CD4-positive, alpha-beta T cell treated with Interleukin-17A for 1 hour (primary cell): Measurements from ENCODE around the gene PNLIP.

Experiments
- DNase-seq: peaks from one replicate; pipeline ENCODE4 v3.0.0-alpha.2; 2020

Gene PNLIP

DNA sequence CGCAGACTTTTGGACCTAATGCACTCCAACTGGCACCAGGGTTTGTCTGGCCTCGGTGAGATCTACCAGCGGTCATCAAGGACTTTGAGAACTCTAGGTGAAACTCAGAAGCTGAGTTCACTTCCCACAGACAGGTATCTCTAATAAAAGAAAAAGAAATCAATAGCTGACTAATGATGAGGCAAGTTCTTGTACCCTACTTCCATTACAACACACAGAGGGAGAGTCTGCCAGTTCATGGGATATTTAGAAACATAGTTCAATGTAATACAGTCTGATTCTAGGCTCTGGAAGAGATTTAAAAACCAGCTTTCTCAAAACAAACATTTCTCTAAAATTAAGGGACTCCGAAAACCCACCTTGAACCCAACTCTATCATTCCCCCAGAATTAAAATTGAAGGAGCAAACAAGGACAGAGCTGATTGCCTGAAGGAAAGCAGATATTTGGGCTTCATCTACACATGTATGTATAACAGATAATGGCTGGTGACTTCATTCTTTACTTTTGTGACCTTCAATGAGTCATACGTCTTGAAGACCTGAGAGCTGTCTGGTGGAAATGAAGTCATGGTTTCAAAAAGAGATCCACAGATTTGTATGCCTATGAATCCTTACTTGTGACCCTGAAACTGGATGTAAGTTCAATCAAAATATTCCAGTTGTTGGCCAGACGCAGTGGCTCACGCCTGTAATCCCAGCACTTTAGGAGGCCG, 42.3 kb downstream of the PNLIP start:
- no peak for DNase-seq

DNA sequence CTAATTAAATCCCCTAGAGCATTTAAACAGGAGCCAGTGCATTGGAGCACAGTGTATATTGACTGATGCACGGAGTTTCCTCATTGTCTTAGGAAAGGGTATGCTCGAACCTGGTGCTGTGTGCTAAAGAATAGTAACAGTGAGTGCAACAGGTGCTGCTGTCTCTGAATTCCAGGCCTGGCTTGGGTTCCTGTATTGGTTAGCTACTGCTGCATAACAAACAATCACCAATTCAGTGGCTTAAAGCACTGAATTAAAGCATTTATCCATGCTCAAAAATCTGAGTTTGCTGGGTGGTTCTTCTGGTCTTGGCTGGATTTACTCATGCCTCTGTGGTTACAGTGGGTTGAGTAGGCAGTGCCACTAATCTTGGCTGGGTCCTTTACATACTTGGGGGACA, 43.3 kb downstream of the PNLIP start:
- DNase-seq, result no peak

DNA sequence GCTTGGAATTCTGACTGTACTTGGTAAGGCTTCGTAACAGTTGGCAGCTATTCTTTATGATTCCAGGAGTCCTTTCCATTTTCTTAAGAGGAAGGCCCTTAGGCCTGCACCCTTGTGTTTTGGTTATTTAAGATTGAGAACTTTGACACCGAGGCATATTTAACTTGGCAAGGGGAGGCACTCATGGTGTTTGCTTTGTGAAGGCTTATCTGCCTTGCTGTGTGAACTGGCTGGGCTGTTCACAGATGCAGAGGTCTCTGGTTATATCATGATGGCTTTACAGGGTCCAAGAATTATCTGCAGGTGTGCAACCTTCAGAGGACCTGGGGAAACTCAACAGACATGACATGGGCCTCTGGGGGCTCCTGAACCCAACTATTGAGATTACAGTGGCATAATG, 44.2 kb downstream of the PNLIP start:
- no peak for DNase-seq

DNA sequence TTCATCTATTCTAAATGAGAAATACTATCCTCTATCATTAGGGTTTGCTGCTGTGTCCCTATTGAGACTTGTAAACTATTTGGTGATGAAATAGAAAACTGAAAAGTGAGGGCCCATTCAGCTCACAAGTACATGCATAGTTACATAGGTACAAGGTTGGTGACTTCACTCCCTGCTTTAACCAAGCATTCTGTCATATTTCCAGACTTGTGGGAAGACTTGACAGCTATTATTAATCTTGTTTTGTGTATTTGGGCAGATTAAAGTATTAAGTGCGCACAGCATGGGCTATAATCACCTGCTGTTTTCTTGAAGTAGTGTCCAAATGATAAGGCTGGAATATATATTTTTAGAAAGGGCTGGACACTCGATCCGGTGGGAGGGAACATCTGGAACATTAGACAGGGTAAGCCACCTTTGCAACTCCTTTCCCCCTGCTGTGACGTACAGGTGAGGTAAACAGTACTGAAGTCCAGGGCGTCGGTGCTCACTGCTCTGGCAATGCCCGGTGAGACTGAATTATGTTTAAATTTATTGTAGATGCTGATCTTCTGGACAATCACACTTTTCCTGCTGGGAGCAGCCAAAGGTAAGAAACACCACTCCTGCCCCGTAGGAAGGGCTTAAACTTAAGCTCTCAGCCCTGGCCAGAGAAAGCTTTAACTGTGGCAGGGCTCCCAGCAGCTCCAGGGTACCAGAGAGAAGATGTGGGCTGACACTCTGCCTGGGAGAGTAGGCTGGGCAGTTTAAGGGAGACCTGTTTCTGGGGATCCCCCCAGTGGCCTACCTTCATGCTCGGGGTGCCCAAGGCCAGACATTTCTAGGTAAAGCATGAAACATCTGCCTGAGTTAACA, 45.1 kb downstream of the PNLIP start, which contains the start of gene PNLIPRP1:
PNLIPRP1 (plus strand) TSS at position 370 of the 855 bp plus-strand sequence; CDS start at position 541, 171 bp downstream.
- no peak for DNase-seq

DNA sequence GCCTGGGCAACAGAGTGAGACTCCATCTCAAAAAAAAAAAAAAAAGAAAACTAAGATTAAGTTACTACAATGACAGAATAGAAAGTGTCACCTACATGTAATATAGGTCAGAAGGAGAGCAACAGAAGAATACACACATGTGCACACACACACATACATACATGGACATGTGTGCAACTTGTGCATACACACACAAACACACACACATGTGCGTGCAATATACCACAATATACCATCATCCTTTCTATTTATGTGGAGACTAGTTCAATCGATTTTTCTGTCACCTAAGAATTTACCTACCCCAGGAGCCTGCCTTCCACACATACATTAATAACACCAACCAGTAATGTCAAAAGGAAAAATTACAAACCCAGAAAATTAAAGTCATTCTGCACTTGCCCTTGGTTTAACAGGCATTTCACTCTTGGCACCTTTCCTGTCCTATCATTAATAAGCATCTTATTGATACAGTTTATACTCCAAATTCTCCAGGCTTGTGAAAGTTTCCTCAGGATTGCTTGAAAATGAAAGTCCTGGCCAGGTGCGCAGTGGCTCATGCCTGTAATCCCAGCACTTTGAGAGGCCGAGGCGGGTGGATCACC, 47.5 kb downstream of the PNLIP start:
- DNase-seq, result no peak

DNA sequence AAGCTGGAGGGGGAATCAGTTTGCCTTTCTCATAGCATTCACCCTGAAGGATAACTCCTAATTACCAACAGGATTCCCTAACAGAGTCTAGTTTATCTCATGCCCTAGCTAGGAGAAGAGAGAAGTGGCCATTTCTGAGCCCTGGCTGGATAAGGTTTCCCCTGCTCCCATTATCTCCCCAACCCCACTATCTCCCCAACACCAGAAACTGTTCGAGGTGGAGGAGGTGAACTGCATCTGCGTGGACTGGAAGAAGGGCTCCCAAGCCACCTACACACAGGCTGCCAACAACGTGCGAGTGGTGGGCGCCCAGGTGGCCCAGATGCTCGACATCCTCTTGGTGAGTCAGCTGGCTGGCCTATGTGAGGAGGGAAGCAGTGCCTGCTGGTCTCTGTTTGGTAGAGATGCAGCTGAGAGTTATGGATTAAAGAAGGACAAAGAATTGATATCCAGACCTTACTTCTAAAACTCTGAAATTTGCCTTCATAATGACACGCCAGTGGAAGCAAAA, 48.8 kb downstream of the PNLIP start:
- no peak for DNase-seq

DNA sequence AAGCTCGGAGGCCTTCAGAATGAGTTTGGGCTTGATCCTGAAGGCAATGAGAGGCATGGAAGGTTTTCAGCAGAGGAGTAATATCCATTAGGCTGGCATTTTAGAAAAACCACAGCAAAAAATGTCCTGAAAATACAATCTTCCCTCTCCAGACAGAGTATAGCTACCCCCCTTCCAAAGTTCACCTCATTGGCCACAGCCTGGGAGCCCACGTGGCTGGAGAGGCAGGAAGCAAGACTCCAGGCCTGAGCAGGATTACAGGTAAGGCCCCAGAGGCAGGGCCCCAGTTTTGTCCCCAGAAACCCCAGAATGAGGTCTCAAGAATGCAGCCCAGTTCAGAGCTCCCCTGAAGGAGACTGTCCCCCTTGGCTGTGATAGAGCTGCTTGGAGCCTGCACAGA, 50.3 kb downstream of the PNLIP start:
- no peak for DNase-seq

DNA sequence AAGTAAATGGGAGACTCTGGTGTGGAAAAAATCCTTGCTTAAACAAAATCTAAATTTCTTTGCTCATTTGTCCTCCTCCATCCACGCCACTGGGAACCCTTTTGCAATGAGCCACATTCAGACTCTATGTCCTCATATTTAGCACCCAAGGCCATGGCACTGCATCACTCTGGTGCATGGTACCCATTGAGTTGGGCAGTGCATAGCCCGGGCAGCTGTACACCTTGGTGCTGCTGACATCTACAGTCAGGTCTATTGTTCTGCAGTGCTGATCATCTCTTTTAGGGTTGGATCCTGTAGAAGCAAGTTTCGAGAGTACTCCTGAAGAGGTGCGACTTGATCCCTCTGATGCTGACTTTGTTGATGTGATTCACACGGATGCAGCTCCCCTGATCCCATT, 51.8 kb downstream of the PNLIP start:
- no peak for DNase-seq

DNA sequence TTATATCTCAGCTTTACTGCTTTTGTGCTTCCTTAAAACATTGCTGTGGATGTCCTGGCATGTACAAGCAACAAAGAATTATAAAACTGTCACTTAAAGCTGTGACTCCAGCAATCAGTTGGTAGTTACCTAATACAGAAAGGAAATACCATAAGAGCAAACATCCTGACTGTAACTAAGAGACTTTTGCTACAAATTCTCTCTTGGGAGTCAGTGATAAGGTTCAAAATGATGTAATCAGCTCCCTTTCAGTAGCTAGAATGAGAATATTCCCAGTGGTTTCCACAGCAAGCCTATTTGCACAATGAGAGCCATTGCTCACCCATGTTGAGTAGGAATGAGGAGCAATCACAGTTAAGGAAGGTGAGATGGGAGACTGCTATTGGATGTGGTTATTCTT, 52.6 kb downstream of the PNLIP start:
- no peak for DNase-seq

DNA sequence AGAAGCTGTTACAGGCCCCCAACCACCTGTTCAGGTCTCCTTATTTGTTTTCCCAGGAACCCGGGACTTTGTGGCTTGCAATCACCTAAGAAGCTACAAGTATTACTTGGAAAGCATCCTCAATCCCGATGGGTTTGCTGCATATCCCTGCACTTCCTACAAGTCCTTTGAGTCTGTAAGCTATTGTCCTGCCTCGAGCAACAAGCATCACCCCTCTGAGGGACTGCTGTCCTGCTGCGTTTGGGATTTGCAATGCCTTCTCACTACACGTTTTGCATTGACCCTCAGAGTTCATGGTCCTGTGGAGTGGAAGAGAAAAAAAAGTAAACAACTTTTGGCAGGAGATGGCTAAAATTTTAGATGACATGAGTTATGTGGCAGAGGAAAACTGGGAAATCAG, 54.3 kb downstream of the PNLIP start:
- DNase-seq, result no peak

DNA sequence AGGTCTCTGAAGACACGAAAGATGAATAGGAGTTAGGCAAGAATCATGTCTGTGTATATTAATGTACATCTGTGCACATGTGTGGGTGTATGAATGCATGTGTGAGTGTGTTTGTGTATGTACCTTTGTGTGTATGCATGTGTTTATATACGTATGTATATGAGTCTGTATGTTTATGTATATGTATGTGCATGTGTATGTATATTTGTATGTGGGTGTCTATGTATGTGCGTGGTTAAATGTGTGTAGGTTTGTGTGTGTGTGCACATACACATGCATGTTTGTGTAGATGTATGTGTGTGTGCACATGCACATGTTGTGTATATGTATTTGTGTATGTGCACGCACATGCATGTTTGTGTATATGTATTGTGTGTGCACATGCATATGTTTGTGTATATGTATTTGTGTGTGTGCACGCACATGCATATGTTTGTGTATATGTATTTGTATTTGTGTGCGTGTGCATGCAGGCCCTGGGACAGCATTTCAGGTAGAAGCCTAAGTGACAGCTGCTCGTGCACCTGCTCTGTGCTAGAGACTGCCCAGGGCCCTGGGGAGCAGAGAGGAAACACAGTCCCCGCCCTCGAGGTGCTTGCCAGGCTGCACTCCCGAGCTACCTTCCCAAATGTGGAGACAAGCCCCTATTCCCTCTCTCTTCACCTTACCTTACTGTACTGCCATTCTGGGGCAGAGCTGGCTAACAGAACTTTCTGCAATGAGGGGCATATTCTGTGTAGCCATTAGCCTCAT, 57.1 kb downstream of the PNLIP start:
- DNase-seq, result no peak

DNA sequence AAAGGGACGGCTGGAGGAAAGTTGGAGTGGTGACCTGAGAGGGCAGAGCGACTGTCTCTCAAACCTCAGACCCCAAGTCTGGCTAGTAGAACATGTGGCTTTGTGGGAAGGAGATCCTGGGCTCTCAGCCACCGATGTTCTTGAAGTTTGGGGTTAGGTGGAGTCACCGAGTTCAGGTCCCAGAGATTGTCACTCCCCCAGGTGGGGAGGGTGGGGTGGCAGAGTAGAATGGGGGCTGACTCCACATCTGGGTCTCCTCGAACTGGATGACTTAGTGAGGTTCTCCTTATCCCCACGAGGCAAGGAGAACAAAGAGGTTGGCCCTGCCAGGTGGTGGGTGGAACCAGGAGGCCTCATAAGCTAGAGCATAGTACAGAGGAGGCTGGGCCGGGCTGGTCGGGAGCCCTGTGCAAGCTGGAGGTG, 60.3 kb downstream of the PNLIP start:
- DNase-seq, result no peak

DNA sequence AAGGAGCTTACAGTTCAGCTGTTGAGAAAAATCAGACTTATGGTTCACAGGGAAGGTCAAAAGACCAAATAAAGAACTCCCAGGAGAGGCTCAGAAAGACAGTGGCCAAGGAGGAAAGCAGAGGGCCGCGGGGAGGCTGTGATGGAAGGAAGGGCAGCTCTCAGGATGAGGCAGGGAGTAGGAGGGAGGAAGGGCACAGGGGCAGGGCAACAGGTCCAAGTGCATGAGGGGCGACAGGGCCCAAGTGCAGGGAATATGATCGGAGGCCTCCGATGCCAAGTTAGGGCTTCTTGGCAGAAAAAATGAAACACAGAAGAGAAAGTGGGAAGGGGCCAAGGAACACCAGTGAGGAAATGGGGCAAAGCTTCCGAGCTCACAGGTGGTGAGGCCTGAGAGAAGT, 61.6 kb downstream of the PNLIP start:
- DNase-seq, result no peak

DNA sequence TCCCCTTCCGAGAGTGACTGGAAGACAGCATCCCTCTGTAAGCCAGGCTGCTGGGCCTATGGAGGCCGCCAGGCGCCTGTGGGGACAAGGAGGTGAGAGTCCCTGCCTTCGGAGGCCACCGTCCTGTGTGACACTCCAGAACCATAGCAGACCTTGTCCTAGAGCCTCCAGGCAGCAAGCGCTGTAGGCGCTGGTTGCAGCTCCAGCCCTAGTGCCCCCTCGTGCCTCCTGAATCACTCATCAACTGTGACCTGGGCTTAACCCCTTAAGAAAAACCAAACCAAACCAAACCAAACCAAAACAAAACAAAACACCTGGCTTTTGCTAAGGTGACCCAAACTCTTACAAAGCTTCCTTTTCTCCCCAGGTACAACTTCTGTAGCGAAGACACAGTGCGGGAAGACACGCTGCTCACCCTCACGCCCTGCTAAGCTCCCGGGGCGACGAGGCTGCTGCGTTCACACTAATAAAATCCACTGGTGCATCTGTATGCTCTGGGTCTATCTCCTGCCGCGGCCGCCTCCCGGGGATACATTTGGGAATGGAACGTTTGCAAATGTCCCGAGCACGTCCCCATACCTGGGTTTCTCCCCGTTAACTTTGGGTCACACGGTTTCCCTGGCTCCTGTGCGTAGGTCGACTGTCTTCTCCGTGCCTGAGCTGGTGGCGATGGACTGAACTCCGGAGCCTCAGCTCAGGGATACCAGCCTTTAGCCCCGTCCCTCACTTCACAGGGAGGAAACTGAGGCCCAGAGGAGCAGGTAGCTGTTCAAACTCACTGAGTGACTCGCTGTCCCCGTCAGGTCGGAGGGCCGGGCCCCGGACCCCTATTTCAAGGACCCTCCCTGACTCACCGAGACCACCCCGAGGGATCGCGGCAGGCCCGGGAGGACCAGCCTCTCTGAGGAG, 63.2 kb downstream of the PNLIP start:
- DNase-seq, result no peak

DNA sequence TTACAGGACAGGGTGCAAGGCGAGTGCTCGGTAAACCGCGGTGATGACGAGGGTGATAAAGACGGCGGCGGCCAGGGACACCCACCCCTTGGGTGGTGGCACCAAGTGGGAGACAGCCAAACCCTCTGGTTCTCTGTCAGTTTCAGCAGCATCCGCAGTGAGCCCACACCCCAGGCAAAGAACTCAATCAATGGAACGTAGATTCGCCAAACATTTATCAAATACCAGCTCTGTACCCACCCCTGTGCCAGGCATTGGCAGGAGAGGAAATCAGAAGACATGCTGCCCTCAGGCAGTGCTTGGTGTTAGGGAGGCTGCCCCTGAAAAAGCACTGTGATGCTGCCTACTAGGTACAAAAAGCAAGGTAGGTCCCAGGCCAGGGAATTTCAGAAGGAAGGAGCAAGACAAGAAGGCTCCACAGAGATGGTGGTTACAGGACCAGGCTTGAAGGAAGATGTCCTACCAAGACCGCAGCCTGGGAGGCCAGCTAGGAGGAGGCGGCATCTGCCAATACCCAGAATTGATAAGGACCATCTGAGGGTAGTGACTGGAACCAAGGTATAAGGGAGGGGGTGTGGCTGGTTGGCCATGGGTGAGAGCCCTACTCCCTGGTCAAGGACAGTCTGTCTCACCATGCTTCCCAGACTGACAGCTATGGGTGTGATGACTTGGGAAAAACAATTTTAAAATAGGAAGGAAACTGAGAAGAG, 64.9 kb downstream of the PNLIP start:
- no peak for DNase-seq

DNA sequence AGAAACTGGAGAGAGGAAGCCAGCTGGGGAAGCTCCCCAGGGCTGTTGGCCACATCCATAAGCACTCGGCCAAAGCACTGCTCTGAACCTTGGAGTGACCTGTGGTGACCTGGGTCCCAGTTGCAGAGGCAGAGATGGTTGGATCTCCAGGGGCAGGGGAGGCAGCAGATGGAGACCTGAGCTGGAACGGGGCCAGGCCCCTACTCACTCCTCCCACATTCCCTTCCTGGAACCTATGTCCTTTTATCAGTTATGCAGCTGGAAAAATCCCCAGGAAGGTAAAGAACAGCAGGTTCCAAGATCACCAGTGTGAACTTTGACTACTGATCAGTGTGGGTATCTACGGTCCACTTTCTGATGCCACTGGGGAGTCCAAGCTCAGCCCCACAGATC, 65.4 kb downstream of the PNLIP start:
- DNase-seq, result no peak

DNA sequence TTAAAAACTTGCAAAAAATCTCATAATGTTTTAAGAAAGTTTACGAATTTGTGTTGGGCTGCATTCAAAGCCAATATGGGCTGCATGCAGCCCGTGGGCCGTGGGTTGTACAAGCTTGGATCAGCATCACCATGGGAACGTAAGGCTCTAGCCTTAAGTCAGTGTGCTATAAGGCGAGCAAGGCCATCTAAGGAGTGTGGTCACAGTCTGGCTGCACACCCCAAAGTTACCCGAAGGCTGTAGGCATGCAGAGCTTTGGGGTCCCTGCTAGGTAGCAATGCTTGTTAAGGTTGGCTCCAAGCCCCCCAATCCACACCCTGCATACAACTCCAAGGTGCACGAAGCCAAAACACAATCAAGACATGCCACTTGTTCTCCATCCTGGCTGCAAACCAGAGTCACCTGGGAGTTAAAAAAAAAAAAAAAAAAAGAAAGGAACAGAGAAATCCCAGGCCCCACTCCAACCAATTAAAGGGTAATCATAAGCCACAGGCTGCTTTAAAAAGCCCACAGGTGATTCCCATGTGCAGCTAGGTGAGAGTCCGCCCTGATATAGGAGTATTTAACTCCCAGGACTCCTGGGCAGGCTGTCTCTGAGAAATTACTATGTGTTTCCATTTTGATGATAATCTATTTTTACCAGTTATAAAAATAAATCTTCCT, 66.5 kb downstream of the PNLIP start:
- no peak for DNase-seq

DNA sequence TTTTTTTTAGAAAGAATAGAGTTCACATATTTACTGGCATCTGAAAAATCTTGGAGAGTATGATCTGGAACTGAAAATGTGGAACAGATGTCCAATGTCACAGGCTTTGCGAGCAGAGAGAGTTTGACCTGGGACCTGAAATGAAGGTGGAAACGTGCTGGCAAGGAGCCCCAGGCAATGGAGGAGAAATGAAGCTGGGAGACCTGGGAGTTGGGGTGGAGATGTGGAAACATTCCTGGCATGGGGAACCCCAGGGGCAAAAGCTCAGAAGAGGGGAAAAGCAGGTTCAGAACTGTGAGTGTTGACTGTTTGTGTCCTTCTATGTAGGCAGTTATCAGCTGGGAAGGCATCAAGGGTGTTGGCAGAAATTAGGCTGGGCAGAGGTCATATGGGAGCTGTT, 67.7 kb downstream of the PNLIP start:
- DNase-seq, result no peak

DNA sequence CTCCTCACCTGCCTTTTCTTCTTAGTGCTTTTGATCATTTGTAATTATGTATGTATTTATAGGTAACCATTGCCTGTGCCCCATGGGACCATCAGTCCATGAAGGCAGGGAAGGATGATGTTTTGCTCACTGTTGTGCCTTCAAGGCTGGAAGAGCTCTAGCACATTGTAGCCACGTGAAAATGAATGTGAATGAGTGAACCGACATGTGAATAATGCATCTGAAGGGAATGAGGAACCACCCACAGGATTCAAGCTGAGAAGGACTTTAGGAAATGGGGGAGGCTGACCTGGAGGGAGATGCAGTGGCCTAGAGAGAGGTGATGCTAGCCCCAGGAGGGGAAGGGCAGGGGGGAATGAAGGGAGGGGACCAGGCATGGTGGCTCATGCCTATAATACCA, 69.1 kb downstream of the PNLIP start:
- DNase-seq, result no peak

DNA sequence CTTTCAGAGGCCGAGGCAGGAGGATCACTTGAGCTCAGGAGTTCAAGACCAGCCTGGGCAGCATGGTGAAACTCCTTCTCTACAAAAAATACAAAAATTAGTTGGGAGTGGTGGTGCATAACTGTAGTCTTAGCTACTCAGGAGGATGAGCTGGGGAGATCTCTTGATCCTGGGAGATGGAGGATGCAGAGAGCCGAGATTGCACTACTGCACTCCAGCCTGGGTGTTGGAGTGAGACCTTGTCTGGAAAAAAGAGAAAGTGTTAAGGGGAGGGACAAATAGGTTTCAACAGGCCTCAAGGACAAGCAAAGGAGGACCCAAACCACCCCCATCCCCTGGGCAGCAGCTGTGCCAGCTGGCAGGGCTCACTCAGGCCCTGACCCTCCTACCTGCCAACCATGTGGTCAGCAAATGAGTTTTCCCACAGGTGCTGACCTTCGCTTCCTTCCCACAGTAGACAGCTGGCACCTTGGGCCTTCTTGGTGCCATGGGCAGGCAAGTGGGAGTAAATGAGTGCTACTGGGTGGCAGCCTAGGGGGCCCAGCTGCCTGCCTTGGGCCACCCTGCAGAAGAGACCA, 69.6 kb downstream of the PNLIP start:
- DNase-seq, result no peak
